OCI-LY1 (cell line): ENCODE measurements around the gene SLC22A15.

Source experiments
- H2AFZ ChIP-seq: fragments of 200-600 bp; sonication (generic), shearing (Covaris generic); 2 replicates; pipeline ENCODE4 v1.6.0; 2014; ENCODE audit warnings: antibody characterized with exemption, mild to moderate bottlenecking, low read length
- H3F3A ChIP-seq: fragments of 200-600 bp; sonication (generic), shearing (Covaris generic); 2 replicates; pipeline ENCODE4 v1.6.0; 2014; ENCODE audit warnings: mild to moderate bottlenecking, antibody characterized with exemption, low read length, moderate library complexity; ENCODE audit not compliant: insufficient read depth
- H3K27ac ChIP-seq: fragments of 200-600 bp; sonication (generic); 2 replicates; pipeline ENCODE4 v1.5.1; 2014; ENCODE audit warnings: low read length, mixed run types, mild to moderate bottlenecking, low read depth; ENCODE audit not compliant: poor library complexity, severe bottlenecking
- H3K27me3 ChIP-seq: fragments of 200-600 bp; sonication (generic); 2 replicates; pipeline ENCODE4 v1.6.0; 2014; ENCODE audit warnings: antibody characterized with exemption, mild to moderate bottlenecking, low read length, moderate library complexity; ENCODE audit not compliant: insufficient read depth
- H3K36me3 ChIP-seq: fragments of 200-600 bp; sonication (generic); 2 replicates; pipeline ENCODE4 v1.6.1; 2014; ENCODE audit warnings: mild to moderate bottlenecking, antibody characterized with exemption, low read length, moderate library complexity, mixed read lengths; ENCODE audit not compliant: insufficient read depth
- H3K4me1 ChIP-seq: fragments of 200-600 bp; sonication (generic); 2 replicates; pipeline ENCODE4 v1.5.1; 2014; ENCODE audit warnings: mild to moderate bottlenecking, low read length, moderate library complexity; ENCODE audit not compliant: insufficient read depth, severe bottlenecking
- H3K4me2 ChIP-seq: fragments of 200-600 bp; sonication (generic), shearing (Covaris generic); 2 replicates; pipeline ENCODE4 v1.6.1; 2014; ENCODE audit warnings: low read length
- H3K4me3 ChIP-seq: fragments of 200-600 bp; sonication (generic); 2 replicates; pipeline ENCODE4 v1.5.1; 2014; ENCODE audit warnings: low read length, low read depth, mild to moderate bottlenecking, mixed read lengths; ENCODE audit not compliant: poor library complexity, severe bottlenecking
- H3K79me2 ChIP-seq: fragments of 200-600 bp; shearing (Covaris generic); 2 replicates; pipeline ENCODE4 v1.6.1; 2016; ENCODE audit warnings: mixed run types, low read length, mixed read lengths; ENCODE audit not compliant: insufficient read depth
- H3K9ac ChIP-seq: fragments of 200-600 bp; sonication (generic), shearing (Covaris generic); 2 replicates; pipeline ENCODE4 v1.6.1; 2014; ENCODE audit warnings: mild to moderate bottlenecking, low read length, mixed read lengths
- H3K9me2 ChIP-seq: fragments of 200-600 bp; sonication (generic), shearing (Covaris generic); 2 replicates; pipeline ENCODE4 v1.6.1; 2014; ENCODE audit warnings: low read depth, mild to moderate bottlenecking, low read length, mixed read lengths
- H3K9me3 ChIP-seq: fragments of 200-600 bp; shearing (Covaris generic); 2 replicates; pipeline ENCODE4 v1.6.1; 2014; ENCODE audit warnings: low read length, mixed read lengths
- H4K20me1 ChIP-seq: fragments of 200-600 bp; sonication (generic), shearing (Covaris generic); 2 replicates; pipeline ENCODE4 v1.6.0; 2016; ENCODE audit warnings: mild to moderate bottlenecking, low read length; ENCODE audit not compliant: insufficient read depth
- CTCF ChIP-seq: fragments of 200-600 bp; sonication (generic), shearing (Covaris generic); IDR thresholded peaks from 2 replicates; pipeline ENCODE4 v1.5.1; 2017; ENCODE audit warnings: mild to moderate bottlenecking, antibody characterized with exemption, low read length, moderate library complexity, mixed read lengths
- EZH2 ChIP-seq: fragments of 200-600 bp; sonication (generic), shearing (Covaris generic); IDR thresholded peaks from 2 replicates; pipeline ENCODE4 v1.8.0; 2017; ENCODE audit warnings: borderline replicate concordance, mixed run types, mild to moderate bottlenecking, antibody characterized with exemption, low read length, moderate library complexity, mixed read lengths

SLC22A15 gene

GRCh38 chr1:116006486-116006964 is 30.2 kb downstream of the SLC22A15 start:
- Histone ChIP-seq H3K4me2 (no peak overlapping the region), H3K9me3 (no peaks in the 10 kb centered on the region), H3K27me3 (no peaks in the 10 kb centered on the region), H4K20me1 (no peaks in the 10 kb centered on the region), H3K4me3 (no peak overlapping the region), H3F3A (no peaks in the 10 kb centered on the region), H3K27ac (no peak overlapping the region), H3K9me2 (no peaks in the 10 kb centered on the region), H3K9ac (no peak overlapping the region), H3K36me3 (no peaks in the 10 kb centered on the region), H3K79me2 (no peaks in the 10 kb centered on the region), H2AFZ (no peak overlapping the region), H3K4me1 (no peaks in the 10 kb centered on the region)
- TF ChIP-seq EZH2 (no peak), CTCF (no peak)

- Histone ChIP-seq H3K36me3 (no peaks in the 10 kb centered on the region), H3K9me2 (no peaks in the 10 kb centered on the region), H3K9ac (no peak overlapping the region), H3K4me3 (no peak overlapping the region), H3K27me3 (no peaks in the 10 kb centered on the region), H3K4me1 (no peaks in the 10 kb centered on the region), H3K9me3 (no peaks in the 10 kb centered on the region), H4K20me1 (no peaks in the 10 kb centered on the region), H3F3A (no peaks in the 10 kb centered on the region), H3K27ac (no peak overlapping the region), H2AFZ (no peak overlapping the region), H3K4me2 (no peak overlapping the region), H3K79me2 (no peaks in the 10 kb centered on the region)
- TF ChIP-seq EZH2: no peak
- TF ChIP-seq CTCF: no peak
These were observed 32.5 kb downstream of the SLC22A15 start for GRCh38 chr1:116008656-116009390.

DNA sequence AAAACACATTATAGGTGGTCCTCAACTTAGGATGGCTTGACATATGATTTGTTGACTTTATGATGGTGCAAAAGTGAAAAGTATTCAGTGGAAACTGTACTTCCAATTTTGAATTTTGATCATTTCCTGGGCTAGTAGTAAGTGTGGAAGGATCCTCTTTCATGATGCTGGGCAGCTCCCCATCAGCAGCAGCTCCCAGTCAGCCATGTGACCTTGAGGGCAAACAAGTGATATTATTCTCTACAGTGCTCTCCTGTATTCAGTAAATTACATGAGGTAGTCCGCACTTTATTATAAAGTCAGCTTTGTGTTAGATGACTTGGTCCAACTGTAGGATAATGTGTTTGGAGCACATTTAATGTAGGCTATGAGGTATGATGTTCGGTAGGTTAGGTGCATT is 36.4 kb downstream of the SLC22A15 start:
- Histone ChIP-seq H3K27ac (no peak overlapping the region), H2AFZ (no peak overlapping the region), H3K27me3 (no peaks in the 10 kb centered on the region), H4K20me1 (no peaks in the 10 kb centered on the region), H3K4me2 (no peak overlapping the region), H3K9me3 (no peaks in the 10 kb centered on the region), H3K4me1 (no peaks in the 10 kb centered on the region), H3K79me2 (no peaks in the 10 kb centered on the region), H3K9me2 (no peaks in the 10 kb centered on the region), H3K4me3 (no peak overlapping the region), H3F3A (no peaks in the 10 kb centered on the region), H3K9ac (no peak overlapping the region), H3K36me3 (no peaks in the 10 kb centered on the region)
- TF ChIP-seq CTCF (no peak), EZH2 (no peak)
